ENCODE measurements around the gene ANKRD17.
"Not testable (repeated sequence)": the region's sequence is repeated elsewhere in the genome, so short reads cannot be mapped to it uniquely, and the experiment has no call there.

Gene ANKRD17

DNA sequence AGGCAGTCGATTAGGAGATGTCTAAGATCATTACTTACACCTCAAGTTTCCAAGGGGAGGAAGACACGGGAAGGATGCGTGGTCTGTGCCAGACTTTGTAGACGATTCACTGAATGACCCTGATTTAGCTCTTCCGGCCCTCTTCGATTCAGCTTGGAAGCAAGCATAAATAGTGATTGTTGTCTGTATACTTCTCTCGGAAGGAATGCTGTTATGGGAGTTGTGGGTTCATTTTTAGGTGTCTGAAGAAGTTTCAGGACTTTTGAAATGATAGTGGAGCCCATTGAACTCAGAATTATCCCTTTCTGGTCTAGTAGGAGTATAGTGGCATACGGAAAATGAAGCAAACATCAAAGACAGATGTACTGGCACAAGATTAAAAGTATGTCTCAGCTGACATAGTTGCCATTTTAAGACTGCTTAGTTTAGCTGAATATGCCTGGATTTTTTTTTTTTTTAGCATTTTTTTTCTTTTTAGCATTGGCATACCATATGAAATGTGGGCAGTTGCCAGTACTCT lies 1.0 kb upstream of the ANKRD17 start:
- Histone ChIP-seq H3K27me3 (replicated peaks) (no peaks in the 10 kb centered on the region), H3K4me3 (ENCODE audit: low read depth, low read length) (peak overlapping the region; percentile 89), H3K27ac (peak overlapping the region; percentile 95), H3K36me3 (replicated peaks) (no peaks in the 10 kb centered on the region)
- peak; percentile 24 for DNase-seq
- TF ChIP-seq, protein P1, sequence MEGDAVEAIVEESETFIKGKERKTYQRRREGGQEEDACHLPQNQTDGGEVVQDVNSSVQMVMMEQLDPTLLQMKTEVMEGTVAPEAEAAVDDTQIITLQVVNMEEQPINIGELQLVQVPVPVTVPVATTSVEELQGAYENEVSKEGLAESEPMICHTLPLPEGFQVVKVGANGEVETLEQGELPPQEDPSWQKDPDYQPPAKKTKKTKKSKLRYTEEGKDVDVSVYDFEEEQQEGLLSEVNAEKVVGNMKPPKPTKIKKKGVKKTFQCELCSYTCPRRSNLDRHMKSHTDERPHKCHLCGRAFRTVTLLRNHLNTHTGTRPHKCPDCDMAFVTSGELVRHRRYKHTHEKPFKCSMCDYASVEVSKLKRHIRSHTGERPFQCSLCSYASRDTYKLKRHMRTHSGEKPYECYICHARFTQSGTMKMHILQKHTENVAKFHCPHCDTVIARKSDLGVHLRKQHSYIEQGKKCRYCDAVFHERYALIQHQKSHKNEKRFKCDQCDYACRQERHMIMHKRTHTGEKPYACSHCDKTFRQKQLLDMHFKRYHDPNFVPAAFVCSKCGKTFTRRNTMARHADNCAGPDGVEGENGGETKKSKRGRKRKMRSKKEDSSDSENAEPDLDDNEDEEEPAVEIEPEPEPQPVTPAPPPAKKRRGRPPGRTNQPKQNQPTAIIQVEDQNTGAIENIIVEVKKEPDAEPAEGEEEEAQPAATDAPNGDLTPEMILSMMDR (IDR thresholded peaks at IDR 0.05; ENCODE audit: low read depth, low read length, missing control alignments), result no peak
- in situ Hi-C loops (cut with HindIII; ENCODE audit: low pct_ligation_motif_present, low sequenced_read_pairs), result no loop called here

DNA sequence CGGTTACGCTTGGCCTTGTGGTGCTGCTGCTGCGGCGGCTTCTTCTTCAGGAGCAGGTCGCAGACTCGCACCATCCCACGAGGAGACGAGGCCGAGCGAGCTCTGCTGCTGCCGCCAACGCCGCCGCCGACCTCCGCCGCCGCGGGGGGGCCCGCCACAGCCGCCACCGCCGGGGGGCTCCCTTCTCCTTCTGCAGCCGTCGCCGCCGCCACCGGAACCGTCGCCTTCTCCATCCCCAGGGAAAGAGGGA lies 237 bp downstream of the ANKRD17 start:
- no peaks in the 10 kb centered on the region for H3K27me3 ChIP-seq (replicated peaks)
- H3K27ac ChIP-seq, result peak overlapping the region; percentile 95
- H3K4me3 ChIP-seq (ENCODE audit: low read depth, low read length), result peak overlapping the region; percentile 89
- DNase-seq, result no peak
- in situ Hi-C loops (cut with HindIII; ENCODE audit: low pct_ligation_motif_present, low sequenced_read_pairs), result no loop called here
- TF ChIP-seq, protein P1 (IDR thresholded peaks at IDR 0.05; ENCODE audit: low read depth, low read length, missing control alignments), result no peak
- H3K36me3 ChIP-seq (replicated peaks), result no peaks in the 10 kb centered on the region

DNA sequence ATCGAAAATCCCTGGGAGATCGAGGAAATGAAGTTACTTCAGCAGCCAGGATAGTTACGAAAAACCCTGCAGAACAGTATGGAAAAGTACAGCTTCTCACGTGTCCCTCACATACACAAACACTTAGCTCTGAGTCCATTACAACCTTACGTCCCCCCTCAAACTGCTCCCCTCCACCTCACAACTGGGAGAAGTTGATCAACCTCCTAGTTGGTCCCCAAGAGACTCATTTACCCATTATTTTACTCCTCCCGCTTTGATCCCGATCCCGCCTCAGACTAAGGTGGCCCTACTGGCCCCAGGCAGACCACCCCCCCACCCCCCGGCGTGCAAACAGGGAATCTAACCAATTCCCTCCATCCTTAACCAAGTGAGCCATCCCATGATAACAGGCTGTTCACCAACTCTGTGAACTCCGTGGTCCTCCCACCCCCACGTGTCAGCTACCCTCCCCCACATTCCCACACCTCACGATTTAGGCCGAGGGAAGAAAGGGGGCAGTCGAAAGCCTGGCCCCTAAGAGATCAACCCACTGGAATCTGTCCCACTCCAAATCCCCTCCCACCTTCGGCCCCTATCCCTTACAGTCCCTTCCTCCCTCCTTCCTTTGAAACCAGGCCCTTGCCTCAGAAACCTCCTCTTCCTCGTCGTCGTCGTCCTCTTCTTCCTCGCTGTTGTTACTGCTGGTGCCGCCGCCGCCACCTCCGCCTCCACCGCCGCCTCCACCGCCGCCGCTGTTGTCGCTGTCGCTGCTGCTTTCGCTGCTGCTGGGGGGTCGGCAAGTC lies 755 bp downstream of the ANKRD17 start:
- Histone ChIP-seq H3K4me3 (ENCODE audit: low read depth, low read length) (peak overlapping the region; percentile 89), H3K27me3 (replicated peaks) (no peaks in the 10 kb centered on the region), H3K36me3 (replicated peaks) (no peaks in the 10 kb centered on the region), H3K27ac (peak overlapping the region; percentile 95)
- peak; percentile 2 for DNase-seq
- TF ChIP-seq, protein P1 (IDR thresholded peaks at IDR 0.05; ENCODE audit: low read depth, low read length, missing control alignments), result no peak
- in situ Hi-C loops (cut with HindIII; ENCODE audit: low pct_ligation_motif_present, low sequenced_read_pairs), result no loop called here

DNA sequence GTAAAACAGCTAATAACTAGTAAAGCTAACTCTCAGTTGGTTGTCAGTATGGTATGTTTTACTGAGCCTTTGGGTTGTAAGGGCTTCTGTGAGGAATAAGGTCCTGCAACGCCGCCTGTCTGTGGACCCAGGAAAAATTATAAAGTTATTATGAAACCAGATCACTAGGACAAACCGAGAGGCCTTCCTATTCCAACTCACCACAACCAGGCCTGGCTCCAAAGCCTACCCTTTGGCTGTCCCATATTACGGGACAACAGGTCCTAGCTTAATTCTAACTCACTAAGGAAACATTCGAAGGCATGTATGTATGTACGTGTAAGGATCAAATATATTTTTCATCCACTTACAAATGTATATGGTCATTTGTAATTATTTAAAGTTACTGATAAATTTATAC lies 1.4 kb downstream of the ANKRD17 start:
- TF ChIP-seq, protein P1 (IDR thresholded peaks at IDR 0.05; ENCODE audit: low read depth, low read length, missing control alignments), result peak; percentile 82
- peak overlapping the region; percentile 95 for H3K27ac ChIP-seq
- in situ Hi-C loops (cut with HindIII; ENCODE audit: low pct_ligation_motif_present, low sequenced_read_pairs), result no loop called here
- DNase-seq, result peak; percentile 92
- no peaks in the 10 kb centered on the region for H3K36me3 ChIP-seq (replicated peaks)
- peak overlapping the region; percentile 89 for H3K4me3 ChIP-seq (ENCODE audit: low read depth, low read length)
- H3K27me3 ChIP-seq (replicated peaks), result no peaks in the 10 kb centered on the region

DNA sequence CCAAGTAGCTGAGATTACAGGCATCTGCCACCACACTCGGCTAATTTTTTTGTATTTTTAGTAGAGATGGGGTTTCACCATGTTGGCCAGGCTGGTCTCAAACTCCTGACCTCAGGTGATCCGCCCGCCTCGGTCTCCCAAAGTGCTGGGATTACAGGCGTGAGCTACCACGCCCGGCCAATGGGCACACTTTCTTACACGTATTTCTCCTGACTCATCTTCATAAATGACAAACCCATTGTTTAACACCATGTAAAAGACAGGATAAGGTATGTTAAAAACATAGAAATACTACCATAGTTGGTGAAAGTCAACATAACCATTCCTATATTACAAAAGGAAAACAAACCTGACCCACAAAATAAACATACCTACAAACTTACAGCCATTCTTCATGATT lies 2.8 kb downstream of the ANKRD17 start:
- H3K27me3 ChIP-seq (replicated peaks); H3K36me3 ChIP-seq (replicated peaks); H3K4me3 ChIP-seq (ENCODE audit: low read depth, low read length); H3K27ac ChIP-seq; DNase-seq; in situ Hi-C loops (cut with HindIII; ENCODE audit: low pct_ligation_motif_present, low sequenced_read_pairs): not testable (repeated sequence)

DNA sequence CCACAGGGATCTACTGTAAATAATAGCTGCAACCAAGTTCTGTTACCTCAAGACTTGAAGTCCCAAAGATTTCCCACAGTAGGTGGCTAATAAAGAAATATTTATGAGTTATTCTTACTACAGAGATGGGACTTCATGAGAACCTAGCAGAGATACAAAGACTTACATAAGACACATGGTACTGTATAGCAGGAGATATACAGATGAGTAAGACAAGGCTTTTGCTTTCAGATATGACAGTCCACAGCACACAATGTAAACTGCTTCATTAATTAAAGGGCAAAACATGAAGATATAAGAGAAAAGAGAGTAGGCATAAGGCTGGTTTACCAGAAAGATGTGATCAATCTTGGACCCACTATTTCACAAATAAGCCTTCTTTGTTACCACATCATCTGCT lies 6.6 kb downstream of the ANKRD17 start:
- no peak for DNase-seq
- in situ Hi-C loops (cut with HindIII; ENCODE audit: low pct_ligation_motif_present, low sequenced_read_pairs), result no loop called here
- Histone ChIP-seq H3K4me3 (ENCODE audit: low read depth, low read length) (no peak overlapping the region), H3K27me3 (replicated peaks) (no peaks in the 10 kb centered on the region), H3K27ac (no peak overlapping the region), H3K36me3 (replicated peaks) (no peaks in the 10 kb centered on the region)
- TF ChIP-seq, protein P1 (IDR thresholded peaks at IDR 0.05; ENCODE audit: low read depth, low read length, missing control alignments), result no peak
